Right lobe of liver (tissue), 6 donors: ENCODE results near the gene AK2. TPM values are rescaled to one million over a fixed set of nuclear protein-coding genes. Genes with fewer than 3 reads are reported as not detected.

ENCODE experiments used
- ATAC-seq, 4 donors: fragments of 200-7000 bp; cut with Tn5 transposase; one replicate each; pipeline ENCODE4 v1.9.1; 2020; ENCODE audit warnings: mild to moderate bottlenecking in 4 of 4, moderate library complexity in 4 of 4
- DNase-seq, 3 donors: peaks; one replicate each; pipeline ENCODE4 v3.0.0-alpha.2; 2020
- H3K27ac ChIP-seq, 3 donors: fragments of 200-600 bp; one replicate each; pipeline ENCODE4 v1.8.0; 2022
- H3K27me3 ChIP-seq, 2 donors: fragments of 200-600 bp; one replicate each; pipeline ENCODE4 v1.8.0; 2022
- H3K36me3 ChIP-seq, 4 donors: fragments of 200-600 bp; sonication (generic) in 1 of 4; one replicate each; pipeline versions ENCODE4 v1.5.1 to v1.8.0; 2017 to 2022; ENCODE audit warnings: control low read depth in 1 of 4
- H3K4me1 ChIP-seq, 4 donors: fragments of 200-600 bp; sonication (generic) in 1 of 4; one replicate each; pipeline versions ENCODE4 v1.5.1 to v1.8.0; 2017 to 2022; ENCODE audit warnings: control low read depth in 1 of 4
- H3K4me3 ChIP-seq, 3 donors: fragments of 200-600 bp; one replicate each; pipeline ENCODE4 v1.8.0; 2022
- H3K9me3 ChIP-seq, 4 donors: fragments of 200-600 bp; sonication (generic) in 1 of 4; one replicate each; pipeline versions ENCODE4 v1.5.1 to v1.8.0; 2017 to 2022; ENCODE audit warnings: control low read depth in 1 of 4
- POLR2A ChIP-seq: fragments of 450-650 bp; IDR thresholded peaks from one replicate; pipeline ENCODE4 v1.6.1; 2017; ENCODE audit warnings: antibody characterized with exemption, mild to moderate bottlenecking
- WGBS: methylation state at CpG from one replicate; pipeline ENCODE4 v1.1.6; 2018; ENCODE audit warnings: low coverage, low lambda C conversion rate; ENCODE audit not compliant: insufficient coverage; ENCODE audit errors: missing lambda C conversion rate; 5-methylcytosine and 5-hydroxymethylcytosine counted together
- intact Hi-C, 2 donors: fragments of 100-400 bp; cut with DNase I; formaldehyde crosslinking; loops; one replicate each; pipeline versions ENCODE4 v1.11.2 to v1.14.1; 2022
- total RNA-seq, 6 experiments: library from RNA; depleted of rRNA in 2 of 6; stranded (reverse); fragments of >200 nt in 2 of 6; fragmentation: NEBNext Ultra II Directional in 3 of 6; extraction: Animal tissue kit (Norgen Biotek cat#: 25700) in 3 of 6; gene quantifications; one replicate each; pipeline versions ENCODE4 v1.1.0 to v1.2.4, GENCODE V29; 2016 to 2023
- TF ChIP-seq, protein P1 (sequence below), 4 donors: fragments of 200-600 bp in 3 of 4; fragments of 450-650 bp in 1 of 4; IDR thresholded peaks; one replicate each; pipeline versions ENCODE4 v1.5.1 to v1.8.0; 2016 to 2022; ENCODE audit warnings: antibody characterized with exemption in 4 of 4, mild to moderate bottlenecking in 2 of 4
- donor health status: DM: no; HTN: yes; CAD: no.
- donor health status: DM: no; HTN: no; CAD: no.
- donor health status: DM: no; HTN: no; CAD: no.
- donor health status: DM: no; HTN: yes; CAD: no.
- donor health status: DM: no; HTN: yes; CAD: no.

AK2 gene
- total RNA-seq, 6 experiments from 2014 or later: 119 to 301 (median 130) TPM

DNA sequence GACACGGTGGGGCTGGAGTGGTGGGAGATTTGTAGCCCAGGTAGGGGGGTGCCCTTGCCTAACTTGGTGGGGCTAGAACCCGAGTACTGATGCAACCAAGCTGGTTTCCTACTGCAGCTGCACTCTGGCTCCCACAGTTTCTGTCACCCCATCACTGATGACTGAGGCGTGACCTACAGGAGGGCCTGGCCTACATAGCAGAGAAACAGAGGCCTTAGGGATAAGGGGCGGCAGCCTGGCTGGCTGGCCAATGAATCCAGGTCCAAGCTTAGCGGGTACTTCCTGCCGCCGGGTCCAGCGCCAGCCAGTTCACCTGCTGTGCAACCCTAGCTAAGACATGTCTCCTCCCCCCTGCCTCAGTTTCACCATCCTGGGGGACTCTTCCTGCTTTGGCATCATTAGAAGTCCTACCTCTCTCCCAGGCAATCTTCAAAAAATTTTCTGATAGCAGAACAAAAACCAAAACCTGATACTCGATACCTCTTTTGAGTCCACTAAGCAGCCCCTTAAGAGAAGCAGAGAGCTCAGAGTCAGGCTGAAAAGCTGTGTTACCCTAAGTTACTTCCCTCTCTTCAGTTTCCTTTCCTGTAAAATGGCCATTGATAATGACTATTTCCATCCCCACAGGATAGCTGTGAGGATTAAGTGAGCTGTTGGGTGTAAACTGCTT is 44.7 kb downstream of the AK2 start:
- peak overlapping the region in 1 of 3 donors; percentile 13 for H3K27ac ChIP-seq
- 67% methylated on average over 2 of the region's 9 CpGs for WGBS
- ATAC-seq: no peak

DNA sequence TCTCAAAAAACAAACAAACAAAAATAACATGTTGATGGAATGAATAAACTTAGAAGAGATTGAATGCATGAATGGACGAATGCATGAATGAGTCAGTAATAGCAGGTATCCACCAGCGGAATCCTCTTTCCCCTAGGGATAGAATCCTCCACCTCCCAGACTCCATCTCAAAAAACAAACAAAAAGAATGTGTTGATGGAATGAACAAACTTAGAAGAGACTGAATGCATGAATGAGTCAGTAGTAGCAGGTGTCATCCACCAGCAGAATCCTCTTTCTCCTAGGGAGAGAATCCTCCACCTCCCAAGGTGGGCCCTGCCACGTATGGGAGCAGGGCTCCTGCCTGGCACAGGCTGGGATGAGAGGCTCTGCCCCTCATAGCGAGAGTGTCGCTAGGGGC is 45.3 kb downstream of the AK2 start:
- Histone ChIP-seq H3K9me3 (no peaks in the 10 kb centered on the region), H3K36me3 (no peaks in the 10 kb centered on the region), H3K4me3 (no peak overlapping the region), H3K4me1 (peaks cover 0 to 21% (median 0%) of the 10 kb centered on the region in 4 donors), H3K27me3 (no peaks in the 10 kb centered on the region), H3K27ac (no peak overlapping the region)
- TF ChIP-seq, protein P1, sequence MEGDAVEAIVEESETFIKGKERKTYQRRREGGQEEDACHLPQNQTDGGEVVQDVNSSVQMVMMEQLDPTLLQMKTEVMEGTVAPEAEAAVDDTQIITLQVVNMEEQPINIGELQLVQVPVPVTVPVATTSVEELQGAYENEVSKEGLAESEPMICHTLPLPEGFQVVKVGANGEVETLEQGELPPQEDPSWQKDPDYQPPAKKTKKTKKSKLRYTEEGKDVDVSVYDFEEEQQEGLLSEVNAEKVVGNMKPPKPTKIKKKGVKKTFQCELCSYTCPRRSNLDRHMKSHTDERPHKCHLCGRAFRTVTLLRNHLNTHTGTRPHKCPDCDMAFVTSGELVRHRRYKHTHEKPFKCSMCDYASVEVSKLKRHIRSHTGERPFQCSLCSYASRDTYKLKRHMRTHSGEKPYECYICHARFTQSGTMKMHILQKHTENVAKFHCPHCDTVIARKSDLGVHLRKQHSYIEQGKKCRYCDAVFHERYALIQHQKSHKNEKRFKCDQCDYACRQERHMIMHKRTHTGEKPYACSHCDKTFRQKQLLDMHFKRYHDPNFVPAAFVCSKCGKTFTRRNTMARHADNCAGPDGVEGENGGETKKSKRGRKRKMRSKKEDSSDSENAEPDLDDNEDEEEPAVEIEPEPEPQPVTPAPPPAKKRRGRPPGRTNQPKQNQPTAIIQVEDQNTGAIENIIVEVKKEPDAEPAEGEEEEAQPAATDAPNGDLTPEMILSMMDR (IDR thresholded peaks at IDR 0.05): no peak
- no peak for TF ChIP-seq POLR2A
- DNase-seq: no peak
- intact Hi-C loops: no loop called here
- no peak for ATAC-seq
- WGBS: 85% methylated on average over 5 of the region's 5 CpGs

More for the DNA sequence above, 44.7 kb downstream of the AK2 start:
- Histone ChIP-seq H3K4me1 (peaks cover 0 to 21% (median 0%) of the 10 kb centered on the region in 4 donors), H3K36me3 (no peaks in the 10 kb centered on the region), H3K27me3 (no peaks in the 10 kb centered on the region), H3K4me3 (no peak overlapping the region), H3K9me3 (no peaks in the 10 kb centered on the region)
- TF ChIP-seq, protein P1 (IDR thresholded peaks at IDR 0.05): no peak
- no peak for TF ChIP-seq POLR2A
- no peak for DNase-seq
- intact Hi-C loops: no loop called here

DNA sequence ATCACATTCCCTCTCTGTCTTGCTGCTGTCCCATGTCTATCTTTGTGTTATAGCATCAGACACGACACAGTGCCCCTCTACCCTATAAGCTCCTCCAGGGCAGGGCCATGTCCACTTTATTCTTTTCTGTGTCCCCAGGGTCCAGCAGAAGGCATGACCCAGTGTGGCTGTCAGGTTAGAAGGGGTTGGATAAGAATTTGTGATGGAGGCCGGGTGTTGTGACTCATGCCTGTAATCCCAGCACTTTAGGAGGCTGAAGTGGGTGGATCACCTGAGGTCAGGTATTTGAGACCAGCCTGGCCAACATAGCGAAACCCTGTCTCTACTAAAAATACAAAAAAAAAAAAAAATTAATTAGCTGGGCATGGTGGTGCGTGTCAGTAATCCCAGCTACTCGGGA is 45.8 kb downstream of the AK2 start:
- ATAC-seq (no peak), DNase-seq (no peak)
- Histone ChIP-seq H3K4me3 (no peak overlapping the region), H3K27ac (no peak overlapping the region), H3K9me3 (no peaks in the 10 kb centered on the region), H3K36me3 (no peaks in the 10 kb centered on the region), H3K4me1 (peaks cover 0 to 21% (median 0%) of the 10 kb centered on the region in 4 donors), H3K27me3 (no peaks in the 10 kb centered on the region)
- intact Hi-C loops: no loop called here
- TF ChIP-seq POLR2A: no peak
- TF ChIP-seq, protein P1 (IDR thresholded peaks at IDR 0.05): no peak
- WGBS: 98% methylated on average over 4 of the region's 5 CpGs

DNA sequence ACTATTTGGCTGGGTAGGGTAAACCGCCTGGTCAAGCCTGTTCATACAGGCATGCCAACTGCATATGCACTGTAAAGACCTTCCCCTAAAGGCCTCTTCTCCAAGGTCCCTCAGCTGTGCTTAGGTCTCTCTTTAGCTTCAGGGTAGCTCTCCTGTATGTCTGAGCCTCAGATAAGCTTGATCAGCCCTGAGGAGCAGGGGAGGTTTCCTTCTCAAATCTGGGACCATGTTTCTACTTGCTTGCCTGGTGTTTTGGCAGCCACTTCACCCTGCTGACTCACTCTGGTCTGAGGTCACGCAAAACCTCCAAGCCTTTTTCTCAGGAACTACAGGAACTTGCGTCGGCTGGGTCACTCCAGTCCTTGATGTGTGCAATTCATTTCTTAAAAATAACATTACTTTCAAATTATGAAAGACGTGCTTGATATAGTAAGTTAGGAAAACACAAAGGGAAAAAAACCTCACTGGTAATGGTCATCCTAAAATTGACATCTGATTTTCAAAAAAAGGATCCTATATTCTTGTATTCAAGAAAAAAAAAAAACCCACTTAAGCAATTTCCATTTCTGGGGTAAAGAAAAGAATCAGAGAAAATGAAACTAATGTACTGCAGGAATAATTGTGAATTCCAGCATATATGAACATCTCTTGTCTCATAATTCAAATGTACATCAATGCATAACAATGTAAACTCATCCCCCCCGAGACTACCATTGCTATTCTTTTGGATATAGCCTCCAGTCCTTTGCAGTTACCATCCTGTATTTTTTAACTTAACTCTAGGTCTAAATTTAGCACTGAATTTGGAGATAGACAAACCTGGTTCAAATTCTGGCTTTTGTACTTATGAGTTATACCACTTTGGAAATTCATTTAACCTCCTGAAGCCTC is 47.3 kb downstream of the AK2 start:
- DNase-seq: peak in 2 of 3 donors; percentile 62 to 67
- Histone ChIP-seq H3K9me3 (no peaks in the 10 kb centered on the region), H3K27ac (peak overlapping the region; percentile 34 to 53 (median 49)), H3K36me3 (no peaks in the 10 kb centered on the region), H3K4me1 (peaks cover 0 to 21% (median 0%) of the 10 kb centered on the region in 4 donors), H3K4me3 (no peak overlapping the region), H3K27me3 (no peaks in the 10 kb centered on the region)
- intact Hi-C loops: no loop called here
- no peak for TF ChIP-seq POLR2A
- TF ChIP-seq, protein P1 (IDR thresholded peaks at IDR 0.05): no peak
- 47% methylated on average over 6 of the region's 6 CpGs for WGBS
- peak; percentile 61 to 73 (median 62) for ATAC-seq
